Measurements from ENCODE around the gene HIPK2.

HIPK2 gene

GRCh38 chr7:139713061-139713460, 64.7 kb downstream of the HIPK2 start:
- no peak for DNase-seq

- DNase-seq = no peak
These were observed 65.6 kb downstream of the HIPK2 start for GRCh38 chr7:139711991-139712743.

DNA sequence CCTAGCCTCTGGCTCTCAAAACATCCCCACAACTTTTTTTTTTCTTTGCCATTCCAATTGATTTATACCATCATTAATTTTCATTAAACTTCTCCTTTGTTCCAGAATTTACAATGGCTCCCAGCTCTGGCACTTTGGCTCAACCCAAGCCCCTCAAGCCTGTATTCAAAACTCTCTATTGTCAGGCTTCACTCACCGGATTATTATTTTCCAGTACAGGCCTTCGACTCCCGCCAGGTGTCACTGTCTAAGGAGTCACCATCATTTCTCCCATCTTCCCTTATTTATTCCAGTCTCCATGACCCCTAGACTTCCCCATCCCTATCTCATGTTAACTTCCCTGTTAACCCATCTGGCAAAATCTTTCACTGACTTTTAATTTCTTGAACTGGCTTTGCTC, 67.8 kb downstream of the HIPK2 start:
- no peak for DNase-seq

GRCh38 chr7:139709485-139709884, 68.3 kb downstream of the HIPK2 start:
- DNase-seq = no peak

- DNase-seq = no peak
These were observed 69.3 kb downstream of the HIPK2 start for GRCh38 chr7:139708541-139708940.

DNA sequence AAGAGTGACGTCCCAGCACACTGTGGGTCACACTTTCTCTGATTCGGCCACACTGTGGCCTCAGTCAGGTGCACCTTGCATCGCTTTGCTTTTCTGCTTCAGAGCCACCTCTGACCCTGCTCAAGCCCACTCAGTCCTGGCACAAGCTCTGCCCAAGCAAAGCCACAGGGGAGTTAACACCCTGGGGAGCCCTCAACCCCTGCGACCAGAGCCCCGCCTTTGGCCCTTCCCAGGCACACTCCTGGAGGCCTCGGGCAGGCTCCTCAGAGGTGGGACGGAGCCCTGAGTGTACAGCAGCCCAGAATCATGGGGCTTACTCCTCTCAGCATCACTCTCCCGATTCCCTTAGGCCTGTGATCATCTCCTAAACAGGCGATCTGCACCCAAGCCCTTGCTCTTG, 71.0 kb downstream of the HIPK2 start:
- DNase-seq = no peak

DNA sequence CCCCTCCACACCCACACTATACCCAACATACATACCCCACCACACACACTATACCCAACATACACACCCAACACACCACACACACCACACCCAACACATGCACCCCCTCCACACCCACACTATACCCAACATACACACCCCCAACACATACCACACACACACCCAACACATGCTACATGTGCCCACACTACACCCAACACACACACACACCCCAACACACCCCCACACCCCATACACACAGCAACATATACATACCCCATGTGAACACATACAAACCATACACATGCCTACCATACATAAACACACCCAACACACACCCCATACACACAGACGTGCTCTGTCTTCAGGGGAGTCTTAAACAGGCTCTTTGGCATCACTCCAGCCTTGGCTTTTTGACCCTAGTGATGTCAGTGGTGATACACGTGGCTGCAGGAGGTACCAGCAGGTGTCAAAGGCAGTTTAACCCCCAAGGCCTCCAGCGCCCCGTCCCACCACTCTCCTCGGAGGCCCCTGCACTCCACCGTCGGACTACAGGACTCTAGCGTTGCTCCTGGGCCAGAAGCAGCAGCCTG, 73.4 kb downstream of the HIPK2 start:
- DNase-seq = no peak

DNA sequence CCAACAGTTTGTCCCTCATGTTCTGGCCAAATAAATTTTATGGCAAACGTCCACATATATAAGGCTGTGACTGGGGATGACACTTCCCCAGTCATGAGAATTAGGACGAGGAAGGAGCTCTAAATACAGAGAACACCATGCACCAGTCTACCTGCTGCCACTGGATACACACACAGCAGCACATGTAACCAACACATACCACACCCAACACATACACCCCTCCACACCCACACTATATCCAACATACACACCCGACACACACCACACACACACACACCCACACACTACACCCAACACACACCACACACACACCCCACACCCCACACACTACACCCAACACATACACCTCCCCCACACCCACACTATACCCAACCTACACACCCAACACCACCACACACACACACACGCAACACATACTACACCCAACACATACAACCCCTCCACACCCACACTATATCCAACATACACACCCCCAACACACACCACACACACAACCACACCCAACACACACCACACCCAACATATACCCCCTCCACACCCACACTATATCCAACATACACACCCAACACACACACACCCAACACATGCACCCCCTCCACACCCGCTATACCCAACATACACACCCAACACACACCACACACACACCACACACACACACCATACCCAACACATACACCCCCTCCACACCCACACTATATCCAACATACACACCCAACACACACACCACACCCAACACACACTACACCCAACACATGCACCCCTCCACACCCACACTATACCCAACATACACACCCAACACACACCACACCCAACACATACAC, 74.1 kb downstream of the HIPK2 start:
- DNase-seq = no peak

- peak in 2 of 3 donors; percentile 30 to 45 for DNase-seq
These were observed 74.8 kb downstream of the HIPK2 start for GRCh38 chr7:139702811-139703486.

DNA sequence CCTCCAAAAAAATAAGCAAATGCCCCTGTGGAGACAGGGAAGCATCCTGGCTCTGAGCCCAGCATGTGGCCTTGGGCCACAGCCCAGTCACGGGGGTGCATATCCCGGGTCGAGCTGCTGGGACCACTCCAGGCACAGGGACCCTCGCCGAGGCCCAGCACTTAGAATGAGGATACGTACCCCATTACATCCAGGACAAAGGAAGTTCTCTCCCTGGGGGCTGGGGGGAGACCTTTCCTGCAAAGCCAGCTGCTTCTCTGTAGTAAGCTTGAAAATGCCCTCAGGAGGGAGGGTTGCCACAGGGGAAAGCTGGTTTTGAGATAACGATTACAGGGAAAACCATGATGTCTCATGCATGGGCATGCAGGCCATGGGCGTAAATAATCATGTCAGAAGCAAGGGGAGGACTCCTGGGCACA, 75.5 kb downstream of the HIPK2 start:
- DNase-seq = no peak

- DNase-seq = no peak
These were observed 75.9 kb downstream of the HIPK2 start for GRCh38 chr7:139701908-139702307.

- no peak for DNase-seq
These were observed 77.1 kb downstream of the HIPK2 start for GRCh38 chr7:139700505-139701235.

GRCh38 chr7:139699640-139700504, 77.9 kb downstream of the HIPK2 start:
- DNase-seq = no peak

DNA sequence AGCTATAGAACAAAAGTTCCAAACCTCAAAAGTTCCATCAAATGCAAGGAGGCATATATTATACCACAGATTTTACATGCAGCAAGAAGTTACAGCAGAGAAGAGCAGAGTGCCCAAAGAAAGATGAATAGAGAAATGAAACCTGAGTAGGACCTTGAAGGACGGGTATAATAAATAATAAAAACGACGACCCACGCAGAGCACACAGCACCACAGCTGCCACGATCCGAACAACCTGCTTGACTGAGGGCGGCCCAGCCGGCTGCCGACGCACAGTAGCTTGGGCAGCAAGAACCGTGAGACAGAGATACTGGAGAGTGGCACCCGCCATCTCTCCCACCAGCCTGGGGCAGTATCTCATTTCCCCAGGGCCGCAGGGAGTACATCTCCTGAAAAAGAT, 79.0 kb downstream of the HIPK2 start:
- no peak for DNase-seq

DNA sequence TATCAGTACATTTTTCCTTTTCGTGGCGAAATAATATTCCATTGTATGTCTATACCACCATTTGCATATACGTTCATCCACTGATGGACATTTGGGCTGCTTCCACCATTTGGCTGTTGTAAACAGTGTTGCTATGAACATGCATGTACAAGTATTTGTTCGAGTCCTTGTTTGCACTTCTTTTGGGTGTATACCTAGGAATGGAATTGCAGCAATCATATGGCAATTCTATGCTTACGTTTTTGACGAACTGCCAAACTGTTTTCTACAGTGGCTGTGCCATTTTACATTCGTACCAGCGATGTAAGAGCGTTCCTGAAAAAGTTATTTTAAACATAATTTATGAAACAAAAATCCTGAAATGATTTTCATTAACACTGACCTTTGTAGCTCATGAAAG, 79.5 kb downstream of the HIPK2 start:
- DNase-seq = no peak

DNA sequence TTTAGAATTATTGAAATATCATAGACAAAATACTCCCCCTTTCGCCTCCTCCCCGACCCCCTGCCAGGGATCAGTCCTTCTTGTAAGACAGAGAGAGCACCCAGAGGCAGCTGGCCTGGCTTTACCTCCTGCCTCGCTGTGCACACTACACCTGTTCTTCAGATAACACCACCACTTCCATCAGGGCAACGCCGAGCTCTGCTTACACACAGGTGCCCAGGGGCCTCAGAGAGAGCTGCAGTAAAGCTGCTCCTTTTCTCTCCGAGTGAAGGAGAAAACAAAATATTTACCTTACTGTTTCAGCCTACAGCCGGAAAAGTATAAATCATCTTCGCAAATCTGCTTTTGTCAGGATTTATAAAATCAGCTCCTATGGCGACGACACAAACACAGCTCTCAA, 80.7 kb downstream of the HIPK2 start:
- DNase-seq = no peak

- DNase-seq = peak; percentile 69 to 81 (median 78)
These were observed 81.2 kb downstream of the HIPK2 start for GRCh38 chr7:139696552-139696951.

DNA sequence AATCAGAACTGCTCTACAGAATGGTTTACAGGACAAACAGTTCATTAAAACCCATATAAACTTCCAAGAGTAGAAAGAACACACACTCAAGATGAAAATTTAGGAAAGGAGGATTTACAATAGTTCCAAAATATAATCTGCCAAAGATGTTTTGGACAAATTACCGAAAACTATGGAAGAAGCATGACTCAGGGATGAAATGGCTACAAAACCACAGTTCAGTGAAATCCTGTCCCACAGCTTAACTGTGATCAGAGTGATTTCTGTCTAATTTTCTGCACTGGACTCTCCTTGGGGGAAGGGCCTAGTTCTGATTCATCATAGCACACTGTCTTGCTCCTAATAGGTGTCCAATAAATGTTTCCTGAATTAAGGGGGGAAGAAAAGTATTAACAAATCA, 82.2 kb downstream of the HIPK2 start:
- peak in 1 of 3 donors; percentile 13 for DNase-seq

DNA sequence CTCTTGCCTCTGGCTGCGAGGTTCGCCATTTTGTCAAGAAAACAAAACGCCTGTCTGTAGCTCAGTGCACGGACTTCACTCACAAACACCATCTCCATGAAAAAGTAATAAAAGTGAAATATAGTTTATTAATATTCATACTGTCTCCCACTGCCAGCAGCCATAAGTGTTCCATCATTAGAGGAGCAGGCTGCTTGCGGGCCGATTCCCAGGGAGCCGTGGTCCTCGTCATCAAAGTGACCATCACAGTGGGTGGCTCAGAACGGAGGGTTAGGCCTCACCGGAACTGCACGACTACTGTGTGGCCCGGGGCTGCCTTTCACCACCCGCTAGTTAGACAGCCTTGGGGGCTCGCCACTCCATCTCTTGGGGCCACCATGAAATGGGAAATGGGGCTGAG, 82.7 kb downstream of the HIPK2 start:
- no peak for DNase-seq

GRCh38 chr7:139694389-139694676, 83.5 kb downstream of the HIPK2 start:
- no peak for DNase-seq

GRCh38 chr7:139693651-139694388, 84.0 kb downstream of the HIPK2 start:
- no peak for DNase-seq
